HG03565 (cell line): ENCODE data around the gene CCDC183.
A peak's percentile ranks its signal among the peaks of the same experiment; 100 is the strongest.
"Not testable (repeated sequence)": the region's sequence is repeated elsewhere in the genome, so short reads cannot be mapped to it uniquely, and the experiment has no call there.

Experiments used
- ATAC-seq: cut with Tn5 transposase; IDR thresholded peaks from one replicate; pipeline ENCODE4 v1.9.1; 2021; ENCODE audit warnings: mild to moderate bottlenecking, moderate library complexity; ENCODE audit not compliant: unreplicated experiment

Gene CCDC183

GRCh38 chr9:136784249-136784996, 11.7 kb upstream of the CCDC183 start:
- ATAC-seq: peak; percentile 17

- ATAC-seq: peak; percentile 53
Observed at GRCh38 chr9:136784997-136785361, 11.2 kb upstream of the CCDC183 start.

DNA sequence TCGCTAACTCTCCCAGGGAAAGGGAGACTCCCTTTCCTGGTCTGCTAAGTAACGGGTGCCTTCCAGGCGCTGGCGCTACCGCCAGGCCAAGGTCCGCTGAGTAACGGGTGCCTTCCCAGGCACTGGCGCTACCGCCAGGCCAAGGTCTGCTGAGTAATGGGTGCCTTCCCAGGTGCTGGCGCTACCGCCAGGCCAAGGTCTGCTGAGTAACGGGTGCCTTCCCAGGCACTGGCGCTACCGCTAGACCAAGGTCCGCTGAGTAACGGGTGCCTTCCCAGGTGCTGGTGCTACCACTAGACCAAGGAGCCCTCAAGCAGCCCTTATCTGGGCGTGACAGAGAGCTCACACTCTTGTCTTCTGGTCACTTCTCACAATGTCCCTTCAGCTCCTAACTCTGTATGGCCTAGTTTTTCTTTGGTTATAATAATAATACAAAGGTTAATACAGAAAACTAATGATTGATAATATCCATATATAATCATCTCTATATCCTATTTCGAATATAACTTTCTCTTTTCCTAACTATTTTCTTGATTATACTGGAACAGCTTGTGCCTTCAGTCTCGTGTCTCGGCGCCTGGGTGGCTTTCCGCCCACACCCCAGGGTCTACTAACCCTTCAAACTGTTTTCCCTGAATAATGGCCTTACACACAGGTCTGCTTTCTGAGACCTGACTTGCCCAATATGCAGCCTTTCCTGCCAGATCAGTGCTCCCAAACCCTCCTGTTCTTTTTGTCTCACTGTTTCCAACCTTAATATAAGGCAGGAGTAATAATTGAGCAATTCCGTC, 10.4 kb upstream of the CCDC183 start:
- ATAC-seq: not testable (repeated sequence)

- ATAC-seq: no peak
Observed at GRCh38 chr9:136786451-136786850, 9.7 kb upstream of the CCDC183 start.

DNA sequence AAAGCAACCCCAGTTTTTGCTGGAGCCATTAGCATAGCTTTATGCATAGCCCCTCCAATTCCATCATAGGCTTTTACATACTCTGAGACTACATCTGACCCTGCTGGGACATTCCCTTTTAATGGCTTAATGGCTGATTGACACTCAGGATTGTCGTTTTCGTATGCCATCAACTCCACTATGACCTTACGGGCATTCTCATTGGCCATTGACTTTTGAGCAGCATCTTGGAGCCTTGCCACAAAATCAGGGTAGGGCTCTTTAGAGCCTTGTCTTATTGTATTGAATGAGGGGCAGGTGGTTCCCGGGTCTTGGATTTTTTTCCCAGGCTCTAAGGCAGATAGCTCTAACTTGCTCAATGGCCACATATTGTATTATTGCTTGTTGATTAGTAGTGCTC, 9.2 kb upstream of the CCDC183 start:
- ATAC-seq: not testable (repeated sequence)

GRCh38 chr9:136787690-136788400, 8.3 kb upstream of the CCDC183 start:
- no peak for ATAC-seq

DNA sequence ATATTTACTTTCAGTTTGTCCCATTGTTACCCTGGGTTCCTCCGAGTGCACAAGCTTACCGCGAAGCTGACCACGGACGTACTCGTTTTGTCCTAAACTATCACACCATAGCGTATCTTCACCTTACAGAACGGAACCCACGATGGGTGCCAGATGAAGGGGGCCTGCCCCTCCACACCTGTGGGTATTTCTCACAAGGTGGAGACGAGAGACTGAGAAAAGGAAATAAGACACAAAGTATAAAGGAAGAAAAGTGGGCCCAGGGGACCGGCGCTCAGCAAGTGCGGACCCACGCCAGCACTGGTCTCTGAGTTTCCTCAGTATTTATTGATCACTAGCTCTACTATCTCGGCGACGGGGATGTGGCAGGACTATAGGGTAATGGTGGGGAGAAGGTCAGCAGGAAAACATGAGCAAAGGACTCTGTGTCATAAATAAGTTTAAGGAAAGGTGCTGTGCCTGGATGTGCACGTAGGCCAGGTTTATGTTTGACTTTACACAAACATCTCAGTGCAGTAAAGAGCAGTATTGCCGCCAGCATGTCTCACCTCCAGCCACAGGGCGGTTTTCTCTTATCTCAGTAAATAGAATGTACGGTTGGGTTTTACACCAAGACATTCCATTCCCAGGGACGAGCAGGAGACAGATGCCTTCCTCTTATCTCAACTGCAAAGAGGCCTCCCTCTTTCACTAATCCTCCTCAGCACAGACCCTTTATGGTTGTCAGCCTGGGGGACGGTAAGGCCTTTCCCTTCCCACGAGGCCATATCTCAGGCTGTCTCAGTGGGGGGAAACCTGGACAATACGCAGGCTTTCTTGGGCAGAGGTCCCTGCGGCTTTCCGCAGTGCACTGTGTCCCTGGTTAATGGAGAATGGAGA, 7.3 kb upstream of the CCDC183 start:
- ATAC-seq: not testable (repeated sequence)

DNA sequence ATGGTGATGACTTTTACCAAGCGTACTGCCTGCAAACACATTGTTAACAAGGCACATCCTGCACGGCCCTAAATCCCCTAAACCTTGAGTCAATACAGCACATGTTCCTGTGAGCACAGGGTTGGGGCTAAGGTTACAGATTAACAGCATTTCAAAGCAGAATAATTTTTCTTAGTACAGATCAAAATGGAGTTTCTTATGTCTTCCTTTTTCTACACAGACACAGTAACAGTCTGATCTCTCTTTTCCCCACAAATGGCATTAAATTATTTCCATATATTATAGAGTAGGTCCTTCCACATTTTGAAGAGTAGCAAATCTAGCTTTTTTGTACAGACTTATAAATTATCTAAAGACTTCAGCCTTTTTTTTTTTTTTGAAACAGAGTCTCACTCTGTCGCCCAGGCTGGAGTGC, 6.6 kb upstream of the CCDC183 start:
- no peak for ATAC-seq

- ATAC-seq: peak; percentile 71
Observed at GRCh38 chr9:136790640-136791515, 5.3 kb upstream of the CCDC183 start, which contains the start of gene TMEM141. TSS of gene TMEM141 (plus strand) at chr9:136791344. CDS start at chr9:136791371, 27 bp downstream.

DNA sequence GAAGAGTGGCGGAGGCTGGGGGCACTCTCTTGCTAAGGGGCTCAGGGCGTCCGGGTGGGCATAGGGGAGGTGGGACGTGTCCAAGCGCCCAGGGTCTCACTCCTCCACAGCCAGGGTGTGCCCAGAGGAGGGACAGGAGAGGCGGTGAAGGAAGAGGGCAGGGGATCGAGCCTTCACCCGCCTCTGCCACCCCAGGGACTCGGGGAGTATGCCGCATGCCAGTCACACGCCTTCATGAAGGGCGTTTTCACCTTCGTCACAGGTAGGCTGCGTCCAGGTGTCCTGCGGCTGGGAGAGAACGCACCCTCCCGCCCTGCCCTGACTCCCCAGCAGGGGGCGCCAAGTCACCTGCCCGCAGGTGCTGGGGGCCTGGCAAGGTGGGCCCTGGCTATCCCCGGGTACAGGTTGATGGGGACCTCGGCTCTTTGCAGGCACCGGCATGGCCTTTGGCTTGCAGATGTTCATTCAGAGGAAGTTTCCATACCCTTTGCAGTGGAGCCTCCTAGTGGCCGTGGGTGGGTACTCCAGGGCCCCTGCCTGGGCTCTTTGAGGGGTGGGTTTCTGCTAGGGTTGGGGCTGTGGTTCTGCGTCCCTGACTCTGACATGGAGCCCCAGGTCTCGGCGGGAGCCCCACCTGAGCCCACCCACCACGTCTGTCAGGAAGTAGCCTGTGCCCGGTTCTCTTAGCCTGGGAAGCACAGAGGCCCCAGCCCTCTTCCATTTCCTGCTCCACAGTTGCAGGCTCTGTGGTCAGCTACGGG, 4.4 kb upstream of the CCDC183 start:
- no peak for ATAC-seq

GRCh38 chr9:136792321-136793085, 3.6 kb upstream of the CCDC183 start:
- ATAC-seq: no peak

DNA sequence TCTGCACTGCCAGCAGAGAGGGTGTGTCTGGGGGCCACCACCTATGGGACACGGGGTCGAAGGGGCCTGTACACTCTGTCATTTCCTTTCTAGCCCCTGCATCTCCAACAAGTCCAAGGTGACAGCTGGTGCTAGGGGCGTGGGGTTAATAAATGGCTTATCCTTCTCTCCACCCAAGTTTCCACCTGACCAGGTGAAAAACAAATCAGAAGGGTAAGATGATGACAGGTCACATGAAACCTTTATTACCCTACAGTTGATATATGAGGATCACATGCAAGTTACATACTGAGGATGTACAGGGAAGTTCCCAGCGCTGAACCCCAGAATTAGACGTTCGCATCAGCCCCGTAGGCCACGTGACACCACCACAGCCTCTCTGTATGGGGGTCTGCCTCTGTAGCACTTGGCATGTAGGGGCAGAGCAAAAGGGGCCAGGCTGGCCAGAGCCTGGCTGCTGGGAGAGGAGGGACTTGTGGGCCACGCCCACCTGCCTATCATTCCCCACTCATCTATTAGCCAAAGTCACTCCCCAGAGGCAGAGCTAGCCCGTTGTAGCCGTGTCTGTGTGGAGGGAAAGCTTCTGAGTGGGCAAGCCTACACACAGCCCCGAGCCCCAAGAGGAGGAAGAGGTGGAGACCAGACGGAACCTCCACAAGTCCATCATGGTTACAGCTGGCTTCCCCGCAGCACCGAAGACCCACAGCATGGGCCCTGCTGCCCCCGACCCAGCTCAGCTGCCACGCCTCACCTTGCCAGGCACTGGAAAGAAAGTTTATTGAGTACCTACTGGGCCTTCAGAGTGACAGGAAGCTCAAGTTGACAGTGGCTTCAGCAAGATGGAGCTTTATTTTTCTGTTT, 2.8 kb upstream of the CCDC183 start:
- ATAC-seq: no peak

DNA sequence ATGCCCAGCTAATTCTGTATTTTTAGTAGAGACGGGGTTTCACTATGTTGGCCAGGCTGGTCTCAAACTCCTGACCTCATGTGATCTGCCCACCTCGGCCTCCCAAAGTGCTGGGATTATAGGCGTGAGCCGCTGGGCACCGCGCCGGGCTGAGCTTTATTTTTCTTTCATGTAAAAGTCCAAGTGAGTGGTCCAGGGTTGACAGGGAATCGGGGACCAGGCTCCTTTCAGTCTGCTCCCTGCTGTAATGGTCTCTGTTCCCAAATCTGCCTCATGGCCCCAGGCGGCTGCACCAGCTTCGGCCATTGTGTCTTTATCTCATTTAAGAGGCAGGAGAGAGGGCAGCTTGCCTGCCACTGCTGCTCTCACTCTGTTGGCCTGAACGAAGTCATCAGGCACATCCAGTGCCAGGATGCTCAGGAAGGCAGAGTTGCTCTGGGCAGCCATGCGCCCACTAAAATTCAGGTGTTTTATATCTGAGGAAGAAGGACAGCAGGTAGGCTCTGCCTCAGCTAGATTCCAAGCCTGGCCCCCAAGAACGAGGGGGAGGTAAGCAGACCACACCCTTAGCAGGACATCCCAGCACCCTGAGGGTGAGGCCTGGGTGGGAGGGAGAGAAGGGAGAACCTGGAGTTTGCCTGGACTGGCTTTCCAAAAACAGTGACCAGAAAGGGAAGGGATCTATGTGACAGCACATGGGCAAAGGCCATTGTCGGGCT, 1.7 kb upstream of the CCDC183 start:
- no peak for ATAC-seq

GRCh38 chr9:136795000-136795348, 1.2 kb upstream of the CCDC183 start:
- ATAC-seq: no peak

- ATAC-seq: not testable (repeated sequence)
Observed at GRCh38 chr9:136796775-136797347, 723 bp downstream of the CCDC183 start.

DNA sequence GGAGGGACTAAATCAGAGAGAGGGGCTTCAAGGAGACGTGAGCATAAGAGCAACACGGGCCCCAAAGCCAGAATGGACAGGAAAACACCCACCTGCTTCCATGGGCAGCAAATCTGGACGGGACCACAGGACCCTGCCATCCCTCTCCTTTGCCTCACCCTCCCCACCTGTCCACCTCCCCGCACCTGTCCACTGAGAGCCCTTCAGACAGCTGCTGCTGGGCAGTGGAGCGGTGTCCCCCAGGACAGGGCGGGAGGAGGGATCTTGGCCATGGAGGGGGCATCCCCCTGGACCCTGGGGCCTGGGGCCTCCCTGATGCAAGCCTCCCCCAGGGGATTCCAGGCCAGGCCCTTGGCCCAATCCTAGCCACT, 2.6 kb downstream of the CCDC183 start:
- ATAC-seq: no peak
